CD4-positive, alpha-beta T cell treated with Interleukin-6 at 100 ng/mL for 8 hours (primary cell): Measurements from ENCODE around the gene SYNPO2.

Experiments used
- DNase-seq: peaks from one replicate; pipeline ENCODE4 v3.0.0-alpha.2; 2020; ENCODE audit warnings: mixed read lengths, low spot score

Gene SYNPO2, protein sequence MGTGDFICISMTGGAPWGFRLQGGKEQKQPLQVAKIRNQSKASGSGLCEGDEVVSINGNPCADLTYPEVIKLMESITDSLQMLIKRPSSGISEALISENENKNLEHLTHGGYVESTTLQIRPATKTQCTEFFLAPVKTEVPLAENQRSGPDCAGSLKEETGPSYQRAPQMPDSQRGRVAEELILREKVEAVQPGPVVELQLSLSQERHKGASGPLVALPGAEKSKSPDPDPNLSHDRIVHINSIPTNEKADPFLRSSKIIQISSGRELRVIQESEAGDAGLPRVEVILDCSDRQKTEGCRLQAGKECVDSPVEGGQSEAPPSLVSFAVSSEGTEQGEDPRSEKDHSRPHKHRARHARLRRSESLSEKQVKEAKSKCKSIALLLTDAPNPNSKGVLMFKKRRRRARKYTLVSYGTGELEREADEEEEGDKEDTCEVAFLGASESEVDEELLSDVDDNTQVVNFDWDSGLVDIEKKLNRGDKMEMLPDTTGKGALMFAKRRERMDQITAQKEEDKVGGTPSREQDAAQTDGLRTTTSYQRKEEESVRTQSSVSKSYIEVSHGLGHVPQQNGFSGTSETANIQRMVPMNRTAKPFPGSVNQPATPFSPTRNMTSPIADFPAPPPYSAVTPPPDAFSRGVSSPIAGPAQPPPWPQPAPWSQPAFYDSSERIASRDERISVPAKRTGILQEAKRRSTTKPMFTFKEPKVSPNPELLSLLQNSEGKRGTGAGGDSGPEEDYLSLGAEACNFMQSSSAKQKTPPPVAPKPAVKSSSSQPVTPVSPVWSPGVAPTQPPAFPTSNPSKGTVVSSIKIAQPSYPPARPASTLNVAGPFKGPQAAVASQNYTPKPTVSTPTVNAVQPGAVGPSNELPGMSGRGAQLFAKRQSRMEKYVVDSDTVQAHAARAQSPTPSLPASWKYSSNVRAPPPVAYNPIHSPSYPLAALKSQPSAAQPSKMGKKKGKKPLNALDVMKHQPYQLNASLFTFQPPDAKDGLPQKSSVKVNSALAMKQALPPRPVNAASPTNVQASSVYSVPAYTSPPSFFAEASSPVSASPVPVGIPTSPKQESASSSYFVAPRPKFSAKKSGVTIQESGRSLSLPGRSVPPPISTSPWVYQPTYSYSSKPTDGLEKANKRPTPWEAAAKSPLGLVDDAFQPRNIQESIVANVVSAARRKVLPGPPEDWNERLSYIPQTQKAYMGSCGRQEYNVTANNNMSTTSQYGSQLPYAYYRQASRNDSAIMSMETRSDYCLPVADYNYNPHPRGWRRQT

DNA sequence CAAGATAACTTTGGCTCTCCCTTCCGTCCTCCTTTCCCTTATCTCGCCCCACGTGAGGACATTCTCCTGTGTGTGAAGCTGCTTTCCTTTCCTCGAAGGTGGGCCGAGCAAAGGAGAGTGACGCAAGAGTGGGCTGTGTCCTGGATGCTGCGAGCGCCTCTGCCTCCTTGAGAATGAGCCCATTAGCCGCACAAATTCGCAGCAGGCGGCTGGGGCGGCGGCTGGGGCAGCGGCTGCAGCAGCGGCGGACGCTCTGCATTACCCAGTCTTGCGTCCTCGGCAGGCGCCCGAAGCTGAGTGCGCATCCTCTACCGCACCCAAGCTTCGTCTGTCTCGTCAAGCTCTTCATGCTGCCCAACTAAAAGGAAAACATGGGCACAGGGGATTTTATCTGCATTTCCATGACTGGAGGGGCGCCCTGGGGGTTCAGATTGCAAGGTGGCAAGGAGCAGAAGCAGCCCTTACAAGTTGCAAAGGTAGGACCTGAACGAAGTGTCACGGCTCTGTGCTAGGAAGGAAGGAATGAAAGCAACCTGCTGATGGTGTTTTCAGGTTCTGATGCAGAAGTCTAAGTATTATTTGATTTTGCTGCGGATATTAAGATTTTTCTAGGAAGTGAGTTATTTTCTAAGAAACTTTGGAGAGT, at the start of gene SYNPO2:
TSS of gene SYNPO2 (plus strand) at position 189 of the 646 bp plus-strand sequence. CDS start at position 372, 183 bp downstream.
- no peak for DNase-seq

DNA sequence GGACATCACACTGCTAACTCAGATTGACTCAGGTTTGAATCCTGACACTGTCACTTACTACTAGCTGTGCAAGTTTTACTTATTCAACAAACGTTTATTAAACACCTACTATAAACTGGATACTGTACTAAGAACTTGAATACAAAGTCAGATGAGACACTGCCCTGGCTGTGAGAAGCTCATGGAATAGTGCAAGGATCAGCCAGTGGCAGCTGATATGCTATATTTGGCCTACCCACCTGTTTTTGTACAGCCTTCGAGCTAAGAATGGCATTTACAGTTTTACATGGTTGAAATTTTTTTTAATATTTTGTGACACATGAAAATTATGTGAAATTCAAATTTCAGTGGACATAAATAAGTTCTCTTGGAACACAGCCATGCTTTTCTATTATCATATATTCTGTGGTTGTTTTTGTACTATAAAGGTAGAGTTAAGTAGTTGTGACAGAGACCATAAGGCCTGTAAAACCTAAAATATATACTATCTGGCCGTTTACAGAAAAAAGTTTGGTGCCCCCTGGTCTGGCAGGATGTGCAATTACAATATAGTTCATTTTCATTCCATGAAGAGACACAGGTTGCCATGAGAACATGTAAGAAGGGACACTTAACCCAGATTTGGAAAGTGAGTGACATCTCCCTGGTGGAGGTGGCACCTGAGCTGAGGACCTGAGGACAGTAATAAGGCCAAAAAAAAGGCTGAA, 49.3 kb upstream of the SYNPO2 start:
- no peak for DNase-seq

- no peak for DNase-seq
These were observed 46.6 kb upstream of the SYNPO2 start for GRCh38 chr4:118842055-118842454.

DNA sequence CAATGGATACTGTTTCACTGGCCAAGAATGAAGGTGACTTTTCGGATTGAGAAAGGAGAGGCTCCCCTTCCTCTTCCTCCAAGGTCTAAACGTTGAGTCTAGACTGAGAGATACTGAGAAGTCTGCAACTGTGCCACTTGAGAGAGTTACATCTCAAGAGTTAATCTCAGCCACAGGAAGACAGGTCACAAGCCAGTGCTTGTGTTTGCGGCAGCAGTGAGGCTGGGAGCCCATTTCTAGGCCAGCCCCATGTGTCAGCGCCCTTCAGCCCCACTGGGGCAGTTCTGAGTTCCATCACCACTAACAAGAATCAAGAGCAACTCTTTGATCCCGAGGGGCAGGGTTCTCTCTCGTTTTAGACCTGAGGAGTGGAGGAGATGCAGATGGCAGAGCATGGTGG, 45.4 kb upstream of the SYNPO2 start:
- DNase-seq, result no peak

GRCh38 chr4:118845552-118846050, 43.1 kb upstream of the SYNPO2 start:
- DNase-seq, result no peak

- no peak for DNase-seq
These were observed 41.7 kb upstream of the SYNPO2 start for GRCh38 chr4:118846979-118847378.

- no peak for DNase-seq
These were observed 40.4 kb upstream of the SYNPO2 start for GRCh38 chr4:118848242-118848641.

GRCh38 chr4:118848901-118849300, 39.8 kb upstream of the SYNPO2 start:
- DNase-seq, result no peak

- no peak for DNase-seq
These were observed 38.7 kb upstream of the SYNPO2 start for GRCh38 chr4:118849867-118850487.

DNA sequence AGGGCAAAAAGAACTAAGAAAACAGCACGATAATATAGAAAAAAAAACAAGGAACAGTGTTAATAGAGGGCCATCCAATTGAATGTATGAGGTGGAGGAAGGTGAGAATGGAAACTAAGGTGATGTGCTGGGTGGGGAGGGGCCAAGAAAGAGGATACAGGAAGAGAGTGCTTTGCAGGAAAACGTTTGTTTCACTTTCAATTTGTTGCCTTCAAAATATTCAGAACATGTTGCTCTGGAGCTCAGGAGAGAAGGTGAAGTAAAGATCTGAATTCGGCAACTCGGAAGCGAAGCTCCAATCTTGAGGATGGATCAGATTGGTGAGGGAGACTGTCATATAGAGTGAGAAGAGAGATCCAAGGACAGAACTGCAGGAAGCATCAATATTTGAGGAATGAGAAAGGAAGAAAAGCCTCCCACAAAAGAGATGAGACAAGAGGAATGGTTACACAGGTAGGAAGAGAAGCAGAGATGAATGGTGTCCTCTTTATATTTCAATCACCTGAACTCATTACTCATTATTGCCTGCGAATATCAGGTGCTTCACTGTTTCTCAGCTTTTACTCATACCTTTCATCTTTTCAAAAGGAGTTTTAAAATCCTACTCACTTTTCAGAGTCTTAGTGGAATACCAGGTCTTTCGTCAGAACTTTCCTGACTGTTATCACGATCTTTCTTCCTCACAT, 38.0 kb upstream of the SYNPO2 start:
- DNase-seq, result peak; percentile 62

- no peak for DNase-seq
These were observed 30.9 kb upstream of the SYNPO2 start for GRCh38 chr4:118857760-118858159.

GRCh38 chr4:118858779-118859178, 29.9 kb upstream of the SYNPO2 start:
- no peak for DNase-seq

DNA sequence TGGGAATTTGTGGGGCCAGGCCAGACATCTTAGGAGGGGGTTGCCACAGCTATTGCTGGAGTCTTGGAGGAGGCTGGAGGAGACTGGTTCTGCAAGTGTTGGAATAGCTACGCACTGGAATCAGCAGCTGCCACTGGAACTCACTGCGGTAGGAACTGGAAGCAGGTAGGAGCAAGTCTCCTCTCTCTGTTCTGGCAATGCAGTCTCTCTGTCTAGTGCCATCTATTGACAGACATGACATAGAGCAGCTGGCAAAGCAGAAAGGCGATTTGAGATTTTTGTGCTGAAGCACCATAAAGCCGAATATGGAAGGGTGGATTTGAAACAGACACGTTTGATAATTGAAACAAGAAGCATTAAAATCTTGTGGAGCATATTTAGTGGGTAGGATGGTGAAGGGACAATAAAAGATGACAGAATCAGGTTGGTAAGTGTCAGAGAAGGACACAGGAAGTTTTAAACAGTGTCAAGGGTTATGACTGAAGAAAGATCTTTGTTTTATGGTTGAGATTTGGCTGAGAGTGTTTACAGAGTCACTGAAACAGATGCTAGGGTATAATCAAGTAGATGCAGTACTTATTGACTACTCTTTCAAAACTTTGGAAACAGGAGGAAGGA, 23.5 kb upstream of the SYNPO2 start:
- DNase-seq, result peak; percentile 20

DNA sequence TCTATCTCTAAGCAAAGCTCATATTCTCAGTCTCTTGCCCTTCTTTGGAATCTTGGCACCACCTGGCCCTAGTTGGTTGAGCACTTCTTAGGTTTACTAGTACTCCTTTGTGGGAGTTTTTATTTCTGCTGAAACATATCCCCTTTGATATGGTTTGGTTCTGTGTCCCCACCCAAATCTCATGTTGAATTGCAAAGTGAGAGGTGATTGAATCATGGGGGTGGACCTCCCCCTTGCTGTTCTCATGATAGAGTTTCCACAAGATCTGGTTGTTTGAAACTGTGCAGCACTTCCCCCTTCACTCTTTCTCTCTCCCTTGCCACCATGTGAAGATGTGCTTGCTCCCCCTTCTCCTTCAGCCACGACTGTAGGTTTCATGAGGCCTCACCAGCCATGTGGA, 22.2 kb upstream of the SYNPO2 start:
- DNase-seq, result no peak

DNA sequence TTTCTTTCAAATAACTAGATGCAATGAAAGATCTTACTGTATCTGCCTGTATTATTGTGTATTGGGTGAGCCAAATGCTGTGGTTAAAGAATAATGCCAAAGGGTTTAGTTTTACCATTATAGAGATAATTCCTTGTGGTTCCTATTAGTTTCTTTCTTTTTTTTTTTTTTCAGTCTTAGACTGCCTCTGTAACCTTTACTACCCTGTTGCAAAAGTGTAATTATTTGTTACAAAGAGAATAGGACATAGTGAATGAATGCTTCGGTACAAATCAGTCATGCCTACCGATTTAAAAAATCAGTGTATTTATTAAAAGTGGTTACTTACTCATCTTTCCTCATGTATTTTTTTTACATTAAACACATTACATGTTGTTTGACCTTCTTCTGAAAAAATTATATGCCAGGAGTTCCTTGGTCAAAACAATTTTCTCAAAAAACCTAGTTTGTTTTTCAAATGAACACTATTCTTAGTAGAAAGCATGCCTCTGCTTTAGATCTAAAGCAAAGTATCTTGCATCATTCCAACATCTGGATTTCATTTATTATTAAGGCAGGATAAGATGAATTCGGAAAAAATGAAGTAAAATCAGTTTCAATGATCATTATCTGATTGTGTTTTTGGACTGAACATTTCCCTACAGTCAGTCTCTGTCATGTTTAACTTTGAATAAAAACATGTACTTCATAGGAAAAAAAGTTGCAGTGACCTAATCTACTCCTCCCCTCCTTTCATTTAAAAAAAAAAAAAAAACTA, 21.2 kb upstream of the SYNPO2 start:
- no peak for DNase-seq

DNA sequence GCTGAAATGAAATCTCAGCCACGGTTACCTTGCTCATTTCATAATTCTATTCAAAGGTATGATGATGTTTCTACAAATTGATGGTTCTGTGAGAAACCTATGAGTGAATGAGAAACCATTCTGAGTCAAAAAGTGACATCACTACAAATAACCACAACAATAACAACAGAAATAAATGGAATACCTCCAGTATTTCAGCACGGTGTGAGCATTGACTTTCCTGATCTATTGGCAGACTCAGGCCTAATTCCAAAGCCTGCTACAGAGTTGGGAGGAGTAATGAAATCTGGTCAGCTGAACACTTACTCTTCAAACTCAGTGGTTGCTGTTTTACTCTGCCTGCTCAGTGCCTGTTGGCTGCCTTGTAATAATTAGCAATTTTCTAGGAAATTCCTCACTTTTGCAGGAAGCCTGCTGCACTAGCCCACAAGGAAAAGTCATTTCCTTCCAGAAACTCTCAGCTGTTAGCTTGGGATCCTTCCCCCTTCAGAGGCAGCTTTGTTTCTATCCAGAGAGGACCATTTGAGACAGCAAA, 18.8 kb upstream of the SYNPO2 start:
- DNase-seq, result no peak

GRCh38 chr4:118872181-118872580, 16.5 kb upstream of the SYNPO2 start:
- DNase-seq, result no peak

DNA sequence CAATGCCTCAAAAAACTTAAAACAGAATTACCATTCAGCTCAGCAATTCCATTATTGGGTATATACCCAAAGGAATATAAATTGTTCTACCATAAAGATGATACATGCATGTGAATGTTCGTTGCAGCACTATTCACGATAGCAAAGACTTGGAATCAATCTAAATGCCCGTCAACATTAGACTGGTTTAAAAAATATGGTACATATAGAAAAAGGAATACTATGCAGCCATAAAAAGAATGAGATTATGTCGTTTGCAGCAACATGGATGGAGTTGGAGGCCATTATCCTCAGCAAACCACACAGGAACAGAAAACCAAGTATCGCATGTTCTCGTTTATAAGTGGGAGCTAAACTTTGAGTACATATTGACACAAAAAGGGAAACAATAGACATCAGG, 10.9 kb upstream of the SYNPO2 start:
- DNase-seq, result no peak
